Measurements from ENCODE around the gene RNF43.

RNF43 gene

DNA sequence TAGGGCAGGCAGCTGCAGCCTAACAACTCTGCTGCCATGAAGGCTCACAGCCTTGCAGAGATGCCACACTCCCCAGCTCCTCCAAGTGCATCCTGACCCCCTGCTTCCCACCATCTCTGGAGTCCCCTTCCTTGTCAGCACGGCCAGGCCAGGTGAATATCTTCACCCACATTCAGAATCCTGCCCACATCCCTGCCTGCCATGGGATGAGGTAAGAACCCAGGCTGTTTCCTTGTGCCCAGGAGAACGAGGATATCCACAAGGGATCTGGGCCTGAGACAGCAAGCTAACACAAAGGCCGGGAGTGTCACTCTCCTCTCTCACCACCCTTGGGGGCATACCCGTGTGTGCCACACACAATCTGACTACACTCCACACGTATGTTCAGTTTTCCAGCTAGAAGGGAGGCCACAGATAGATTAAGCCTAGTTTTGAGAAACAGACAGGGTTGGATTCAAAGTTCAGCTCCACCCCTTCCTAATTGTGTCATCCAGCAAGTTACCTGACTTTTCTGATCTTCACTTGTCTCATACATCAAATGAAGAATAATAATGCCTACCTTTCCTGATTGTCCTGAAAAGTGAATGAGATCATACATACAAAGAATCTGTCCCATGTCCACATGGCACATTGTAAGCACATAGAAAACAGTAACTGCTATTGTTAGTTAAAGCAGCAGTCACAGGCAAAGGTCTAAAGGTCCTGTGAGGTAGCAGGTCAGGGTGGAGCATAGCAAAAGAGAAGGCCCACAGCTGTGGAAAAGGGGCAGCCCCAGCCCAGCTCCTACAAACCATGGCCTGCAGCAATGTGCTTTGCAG is 47.9 kb downstream of the RNF43 start:
- TF ChIP-seq CTCF (conservative IDR thresholded peaks at IDR 0.05; ENCODE audit: control insufficient read depth, insufficient read depth, low read depth, low read length): no peak
- no peak overlapping the region for H3K4me3 ChIP-seq (ENCODE audit: control insufficient read depth, low read depth, low read length)
- DNase-seq (ENCODE audit: low read depth): no peak

- no peak for TF ChIP-seq CTCF (conservative IDR thresholded peaks at IDR 0.05; ENCODE audit: control insufficient read depth, insufficient read depth, low read depth, low read length)
- H3K4me3 ChIP-seq (ENCODE audit: control insufficient read depth, low read depth, low read length): no peak overlapping the region
- DNase-seq (ENCODE audit: low read depth): no peak
Measured at GRCh38 chr17:58368860-58369213, 48.5 kb downstream of the RNF43 start.
